Measurements from ENCODE around the gene MCM5. TPM values are rescaled to one million over a fixed set of nuclear protein-coding genes. Genes with fewer than 3 reads are reported as not detected.
"Not testable (repeated sequence)": the region's sequence is repeated elsewhere in the genome, so short reads cannot be mapped to it uniquely, and the experiment has no call there.

MCM5 gene
- total RNA-seq, 3 donors from 2014 or later (not counting 1 experiment from before 2014, with no cell fraction given) = 59.3 to 73.8 (median 61.5) TPM

- Mint-ChIP-seq H3K27ac (no peak overlapping the region), H3K4me3 (no peak overlapping the region), H3K27me3 (ENCODE audit: low read depth in 2 of 2) (no peaks in the 10 kb centered on the region), H3K4me1 (no peaks in the 10 kb centered on the region), H3K9me3 (peaks cover 4% of the 10 kb centered on the region in 2 donors), H3K36me3 (no peaks in the 10 kb centered on the region)
- Histone ChIP-seq H3K4me3 (ENCODE audit: low read length) (no peak overlapping the region), H3K9me3 (ENCODE audit: control insufficient read depth, insufficient read depth, low read length) (no peaks in the 10 kb centered on the region), H3K27ac (ENCODE audit: low read length) (no peak overlapping the region), H3K4me1 (ENCODE audit: control insufficient read depth, insufficient read depth, low read length) (no peaks in the 10 kb centered on the region), H3K27me3 (ENCODE audit: control insufficient read depth, insufficient read depth, low read length) (no peaks in the 10 kb centered on the region), H3K36me3 (ENCODE audit: control insufficient read depth, insufficient read depth, low read length) (no peaks in the 10 kb centered on the region)
- TF ChIP-seq, protein P1, sequence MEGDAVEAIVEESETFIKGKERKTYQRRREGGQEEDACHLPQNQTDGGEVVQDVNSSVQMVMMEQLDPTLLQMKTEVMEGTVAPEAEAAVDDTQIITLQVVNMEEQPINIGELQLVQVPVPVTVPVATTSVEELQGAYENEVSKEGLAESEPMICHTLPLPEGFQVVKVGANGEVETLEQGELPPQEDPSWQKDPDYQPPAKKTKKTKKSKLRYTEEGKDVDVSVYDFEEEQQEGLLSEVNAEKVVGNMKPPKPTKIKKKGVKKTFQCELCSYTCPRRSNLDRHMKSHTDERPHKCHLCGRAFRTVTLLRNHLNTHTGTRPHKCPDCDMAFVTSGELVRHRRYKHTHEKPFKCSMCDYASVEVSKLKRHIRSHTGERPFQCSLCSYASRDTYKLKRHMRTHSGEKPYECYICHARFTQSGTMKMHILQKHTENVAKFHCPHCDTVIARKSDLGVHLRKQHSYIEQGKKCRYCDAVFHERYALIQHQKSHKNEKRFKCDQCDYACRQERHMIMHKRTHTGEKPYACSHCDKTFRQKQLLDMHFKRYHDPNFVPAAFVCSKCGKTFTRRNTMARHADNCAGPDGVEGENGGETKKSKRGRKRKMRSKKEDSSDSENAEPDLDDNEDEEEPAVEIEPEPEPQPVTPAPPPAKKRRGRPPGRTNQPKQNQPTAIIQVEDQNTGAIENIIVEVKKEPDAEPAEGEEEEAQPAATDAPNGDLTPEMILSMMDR (IDR thresholded peaks at IDR 0.05) = no peak
- WGBS (ENCODE audit: insufficient coverage) = 90% methylated on average over 7 of the region's 9 CpGs
- intact Hi-C loops (cut with micrococcal nuclease) = no loop called here
- ATAC-seq = no peak
- no peak for DNase-seq
Observed at GRCh38 chr22:35465109-35465701, 65.3 kb downstream of the MCM5 start.

DNA sequence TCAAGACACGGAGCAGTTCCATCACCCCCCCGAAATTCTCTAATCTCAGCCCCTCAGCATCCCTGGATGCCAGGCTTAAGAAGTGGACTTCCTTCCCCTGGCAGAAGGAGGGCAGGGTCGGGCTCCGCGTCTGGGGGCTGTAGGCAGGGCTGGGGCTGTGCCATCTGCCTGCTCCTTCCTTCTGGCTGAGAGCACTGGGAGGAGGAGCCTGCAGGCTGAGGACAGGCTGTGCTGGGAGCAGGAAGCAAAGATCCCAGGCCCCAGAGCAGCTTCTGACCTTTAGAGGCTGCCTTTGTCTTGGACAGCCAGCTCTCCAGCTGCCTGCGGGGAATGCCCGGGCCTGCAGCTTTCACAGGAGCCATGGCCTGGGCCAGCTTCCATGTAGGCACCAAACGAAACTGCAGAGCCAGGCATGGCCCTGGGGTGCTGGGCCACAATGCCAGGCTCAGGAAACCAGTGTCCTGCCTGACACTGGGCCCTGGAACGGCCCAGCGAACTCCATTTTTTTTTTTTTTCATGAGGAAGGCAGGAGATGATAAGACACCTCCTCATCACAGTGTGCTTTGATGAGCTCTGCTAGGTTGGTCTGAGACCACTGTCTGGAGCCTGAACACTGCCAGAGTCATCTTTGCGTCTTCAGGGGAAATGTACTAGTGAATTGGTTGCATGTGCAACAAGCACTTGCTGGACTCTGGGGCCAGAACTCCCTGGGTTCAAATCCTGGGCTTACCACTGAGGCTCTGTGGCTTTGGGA lies 67.9 kb downstream of the MCM5 start:
- Mint-ChIP-seq H3K4me1 (no peaks in the 10 kb centered on the region), H3K36me3 (no peaks in the 10 kb centered on the region), H3K27ac (no peak overlapping the region), H3K9me3 (peaks cover 4% of the 10 kb centered on the region in 2 donors), H3K4me3 (no peak overlapping the region), H3K27me3 (ENCODE audit: low read depth in 2 of 2) (no peaks in the 10 kb centered on the region)
- Histone ChIP-seq H3K27me3 (ENCODE audit: control insufficient read depth, insufficient read depth, low read length) (no peaks in the 10 kb centered on the region), H3K36me3 (ENCODE audit: control insufficient read depth, insufficient read depth, low read length) (no peaks in the 10 kb centered on the region), H3K9me3 (ENCODE audit: control insufficient read depth, insufficient read depth, low read length) (no peaks in the 10 kb centered on the region), H3K27ac (ENCODE audit: low read length) (no peak overlapping the region), H3K4me1 (ENCODE audit: control insufficient read depth, insufficient read depth, low read length) (no peaks in the 10 kb centered on the region), H3K4me3 (ENCODE audit: low read length) (no peak overlapping the region)
- no peak for ATAC-seq
- intact Hi-C loops (cut with micrococcal nuclease) = no loop called here
- TF ChIP-seq, protein P1 (IDR thresholded peaks at IDR 0.05) = no peak
- WGBS (ENCODE audit: insufficient coverage) = 53% methylated on average over 11 of the region's 11 CpGs
- no peak for DNase-seq

DNA sequence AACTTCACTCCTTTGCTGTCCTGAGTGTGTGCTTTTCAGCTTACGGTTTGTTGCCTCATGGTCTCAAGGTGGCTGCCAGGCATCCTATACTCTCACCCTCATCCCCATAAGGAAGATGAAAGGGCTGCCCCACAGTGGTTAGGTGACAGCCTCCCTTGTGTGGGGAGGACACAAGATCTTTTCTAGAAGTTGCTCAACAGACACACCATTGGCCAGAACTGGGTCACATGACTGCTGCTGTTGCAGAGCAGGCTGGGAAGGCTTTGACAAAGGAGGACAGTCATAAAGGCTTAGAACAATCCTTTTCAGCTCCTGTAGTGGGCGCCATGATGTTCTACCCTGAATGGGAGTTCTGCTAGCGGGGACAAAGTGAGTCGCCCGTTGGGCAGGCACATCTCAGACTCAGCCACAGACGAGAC lies 71.0 kb downstream of the MCM5 start:
- Histone ChIP-seq H3K4me3 (ENCODE audit: low read length) (no peak overlapping the region), H3K9me3 (ENCODE audit: control insufficient read depth, insufficient read depth, low read length) (no peaks in the 10 kb centered on the region), H3K36me3 (ENCODE audit: control insufficient read depth, insufficient read depth, low read length) (no peaks in the 10 kb centered on the region), H3K4me1 (ENCODE audit: control insufficient read depth, insufficient read depth, low read length) (no peaks in the 10 kb centered on the region), H3K27me3 (ENCODE audit: control insufficient read depth, insufficient read depth, low read length) (no peaks in the 10 kb centered on the region), H3K27ac (ENCODE audit: low read length) (no peak overlapping the region)
- DNase-seq (no peak), ATAC-seq (no peak)
- Mint-ChIP-seq H3K27me3 (ENCODE audit: low read depth in 2 of 2) (no peaks in the 10 kb centered on the region), H3K9me3 (no peaks in the 10 kb centered on the region), H3K27ac (no peak overlapping the region), H3K4me3 (no peak overlapping the region), H3K36me3 (no peaks in the 10 kb centered on the region), H3K4me1 (no peaks in the 10 kb centered on the region)
- 94% methylated on average over 6 of the region's 6 CpGs for WGBS (ENCODE audit: insufficient coverage)
- intact Hi-C loops (cut with micrococcal nuclease) = no loop called here
- TF ChIP-seq, protein P1 (IDR thresholded peaks at IDR 0.05) = no peak

- H3K36me3 ChIP-seq (ENCODE audit: control insufficient read depth, insufficient read depth, low read length); DNase-seq; H3K27ac Mint-ChIP-seq; ATAC-seq; H3K27ac ChIP-seq (ENCODE audit: low read length); H3K27me3 ChIP-seq (ENCODE audit: control insufficient read depth, insufficient read depth, low read length); H3K4me3 Mint-ChIP-seq; intact Hi-C loops (cut with micrococcal nuclease); H3K9me3 ChIP-seq (ENCODE audit: control insufficient read depth, insufficient read depth, low read length); H3K27me3 Mint-ChIP-seq (ENCODE audit: low read depth in 2 of 2); H3K4me1 ChIP-seq (ENCODE audit: control insufficient read depth, insufficient read depth, low read length); H3K4me1 Mint-ChIP-seq; H3K9me3 Mint-ChIP-seq; H3K4me3 ChIP-seq (ENCODE audit: low read length); H3K36me3 Mint-ChIP-seq: not testable (repeated sequence)
- WGBS (ENCODE audit: insufficient coverage) = 97% methylated on average over 4 of the region's 4 CpGs
Observed at GRCh38 chr22:35471566-35471965, 71.6 kb downstream of the MCM5 start.
